CD4-positive, alpha-beta T cell treated with Interleukin-4 for 4 hours (primary cell): ENCODE data around the gene MAP3K20.

ENCODE experiments used
- DNase-seq: peaks from one replicate; pipeline ENCODE4 v3.0.0-alpha.2; 2020

Gene MAP3K20

GRCh38 chr2:173051463-173052215, 24.0 kb upstream of the MAP3K20 start:
- DNase-seq, result no peak

GRCh38 chr2:173053043-173053699, 22.5 kb upstream of the MAP3K20 start:
- DNase-seq, result no peak

GRCh38 chr2:173054466-173054865, 21.2 kb upstream of the MAP3K20 start:
- DNase-seq, result no peak

GRCh38 chr2:173056705-173057364, 18.8 kb upstream of the MAP3K20 start:
- DNase-seq, result no peak

- DNase-seq, result no peak
These were observed 17.5 kb upstream of the MAP3K20 start for GRCh38 chr2:173058097-173058496.

GRCh38 chr2:173058673-173059072, 17.0 kb upstream of the MAP3K20 start:
- no peak for DNase-seq

- DNase-seq, result no peak
These were observed 16.4 kb upstream of the MAP3K20 start for GRCh38 chr2:173059292-173059691.

- DNase-seq, result no peak
These were observed 15.6 kb upstream of the MAP3K20 start for GRCh38 chr2:173059971-173060461.

GRCh38 chr2:173062801-173063200, 12.8 kb upstream of the MAP3K20 start:
- DNase-seq, result no peak

GRCh38 chr2:173064151-173064805, 11.4 kb upstream of the MAP3K20 start:
- no peak for DNase-seq

GRCh38 chr2:173066887-173067676, 8.6 kb upstream of the MAP3K20 start:
- no peak for DNase-seq

GRCh38 chr2:173075056-173075780, 428 bp upstream of the MAP3K20 start:
- no peak for DNase-seq

- DNase-seq, result no peak
These were observed 1.1 kb downstream of the MAP3K20 start for GRCh38 chr2:173076581-173077345.

- no peak for DNase-seq
These were observed 2.0 kb downstream of the MAP3K20 start for GRCh38 chr2:173077506-173078177.

- DNase-seq, result no peak
These were observed 3.5 kb downstream of the MAP3K20 start for GRCh38 chr2:173079141-173079540.

GRCh38 chr2:173079973-173080860, 4.6 kb downstream of the MAP3K20 start:
- no peak for DNase-seq

- no peak for DNase-seq
These were observed 11.0 kb downstream of the MAP3K20 start for GRCh38 chr2:173086518-173087213.

GRCh38 chr2:173087214-173087581, 11.6 kb downstream of the MAP3K20 start:
- no peak for DNase-seq
